Psoas muscle (tissue), 8 donors: ENCODE data around the gene SKOR2. TPM values are rescaled to one million over a fixed set of nuclear protein-coding genes. Genes with fewer than 3 reads are reported as not detected.

Experiments
- ATAC-seq, 4 donors: fragments of 200-7000 bp; cut with Tn5 transposase; one replicate each; pipeline ENCODE4 v1.9.1; 2020; ENCODE audit warnings: moderate library complexity in 3 of 4, mild to moderate bottlenecking in 2 of 4
- DNase-seq, 2 donors: peaks; one replicate each; pipeline ENCODE4 v3.0.0-alpha.2; 2020
- H3K27ac ChIP-seq: fragments of 200-600 bp; one replicate; pipeline ENCODE4 v1.8.0; 2022
- H3K27me3 ChIP-seq, 3 donors: fragments of 200-600 bp in 1 of 3; one replicate each; pipeline versions ENCODE4 v1.6.1 to v1.8.0; 2013 to 2022; ENCODE audit warnings: low read length in 2 of 3, mild to moderate bottlenecking in 2 of 3, moderate library complexity in 1 of 3; ENCODE audit not compliant: insufficient read depth in 3 of 3
- H3K36me3 ChIP-seq, 2 donors: fragments of 200-600 bp in 1 of 2; one replicate each; pipeline versions ENCODE4 v1.6.1 to v1.8.0; 2013 to 2022; ENCODE audit warnings: low read depth in 1 of 2, mild to moderate bottlenecking in 1 of 2, moderate library complexity in 1 of 2; ENCODE audit not compliant: insufficient read depth in 1 of 2
- H3K4me1 ChIP-seq: fragments of 200-600 bp; one replicate; pipeline ENCODE4 v1.8.0; 2022
- H3K4me3 ChIP-seq: fragments of 200-600 bp; one replicate; pipeline ENCODE4 v1.8.0; 2022; ENCODE audit warnings: mild to moderate bottlenecking
- H3K9me3 ChIP-seq: fragments of 200-600 bp; one replicate; pipeline ENCODE4 v1.8.0; 2022
- CTCF ChIP-seq: fragments of 200-600 bp; IDR thresholded peaks from one replicate; pipeline ENCODE4 v1.8.0; 2022; ENCODE audit warnings: antibody characterized with exemption
- WGBS, 3 donors: extraction: QIAGEN DNeasy Blood & Tissue Kit; methylation state at CpG; one replicate each; pipeline versions ENCODE4 v1.1.6 to v1.1.7; 2013; 5-methylcytosine and 5-hydroxymethylcytosine counted together
- intact Hi-C, 2 donors: fragments of 100-400 bp; cut with DNase I; formaldehyde crosslinking; loops; one replicate each; pipeline versions ENCODE4 v1.11.0 to v1.14.2; 2022
- polyA plus RNA-seq, 3 donors: library from polyadenylated mRNA; stranded (reverse); fragments of 200-250 nt; gene quantifications; one replicate each; pipeline ENCODE4 v1.2.3, GENCODE V29; 2013
- total RNA-seq, 4 donors: library from RNA; stranded (reverse); fragmentation: NEBNext Ultra II Directional in 2 of 4; extraction: Animal tissue kit (Norgen Biotek cat#: 25700) in 2 of 4; gene quantifications; one replicate each; pipeline versions ENCODE4 v1.2.1 to v1.2.4, GENCODE V29; 2021 to 2023
- donor health status: healthy with polysubstance abuse.
- donor health status: DM: no; HTN: no; CAD: no; lungs with moderate emphysema.
- donor health status: Bipolar disorder and iron deficiency.
- donor health status: healthy.
- donor health status: DM: yes; HTN: yes; CAD: no.
- donor health status: DM: no; HTN: no; CAD: no.
- donor health status: DM: no; HTN: no; CAD: no.
- donor health status: DM: yes; HTN: yes; CAD: no.

The SKOR2 gene
- total and polyA plus RNA-seq, 7 donors, result not detected

- peak within 1 kb of the TSS; percentile 97 for H3K4me3 ChIP-seq
- no peaks in the 10 kb centered on the region for H3K27me3 ChIP-seq
- 0 to 1% (median 0%) methylated on average over 47 to 48 of the region's 48 CpGs for WGBS, 3 donors
- ATAC-seq (peak; percentile 97 to 99 (median 98)), DNase-seq (peak; percentile 94 to 96)
- H3K36me3 ChIP-seq, result peaks cover 0 to 6% of the 10 kb centered on the region in 2 donors
- H3K4me1 ChIP-seq, result peaks cover 18% of the 10 kb centered on the region
- H3K9me3 ChIP-seq, result no peaks in the 10 kb centered on the region
- peak; percentile 5 for TF ChIP-seq CTCF
- intact Hi-C loops, result loop anchor here in 1 of 2 donors (5.0 kb wide), 1 partner anchor 34 kb away; no protein-coding TSS in a partner anchor
- H3K27ac ChIP-seq, result peak within 1 kb of the TSS; percentile 86
These were observed 75.4 kb downstream of the SKOR2 start, which contains the start of gene IER3IP1 for GRCh38 chr18:47175898-47176575. Gene IER3IP1, minus strand, starts transcription at chr18:47176364. Its CDS starts 87 bp downstream, at chr18:47176277.

- peak in 1 of 2 donors; percentile 46 for DNase-seq
- peak overlapping the region; percentile 97 for H3K4me3 ChIP-seq
- peak overlapping the region; percentile 86 for H3K27ac ChIP-seq
- H3K4me1 ChIP-seq, result peaks cover 18% of the 10 kb centered on the region
- intact Hi-C loops, result loop anchor here in 1 of 2 donors (5.0 kb wide), 1 partner anchor 33 kb away; no protein-coding TSS in a partner anchor
- TF ChIP-seq CTCF, result no peak
- WGBS, 3 donors, result 1 to 2% (median 1%) methylated on average over 24 of the region's 24 CpGs
- H3K27me3 ChIP-seq, result no peaks in the 10 kb centered on the region
- peak; percentile 6 to 57 (median 22) for ATAC-seq
- no peaks in the 10 kb centered on the region for H3K9me3 ChIP-seq
- peaks cover 0 to 6% of the 10 kb centered on the region in 2 donors for H3K36me3 ChIP-seq
These were observed 76.1 kb downstream of the SKOR2 start for GRCh38 chr18:47175283-47175897.

GRCh38 chr18:47174545-47175116 lies 76.8 kb downstream of the SKOR2 start:
- DNase-seq (no peak), ATAC-seq (no peak)
- Histone ChIP-seq H3K27ac (no peak overlapping the region), H3K27me3 (no peaks in the 10 kb centered on the region), H3K4me1 (peaks cover 18% of the 10 kb centered on the region), H3K9me3 (no peaks in the 10 kb centered on the region), H3K36me3 (peaks cover 0 to 6% of the 10 kb centered on the region in 2 donors), H3K4me3 (peak overlapping the region; percentile 97)
- TF ChIP-seq CTCF, result no peak
- WGBS, 3 donors, result 66 to 72% (median 67%) methylated on average over 13 of the region's 13 CpGs
- intact Hi-C loops, result loop anchor here in 1 of 2 donors (5.0 kb wide), 1 partner anchor 32 kb away; no protein-coding TSS in a partner anchor

- H3K27me3 ChIP-seq, result no peaks in the 10 kb centered on the region
- ATAC-seq, result no peak
These were observed 79.0 kb downstream of the SKOR2 start for GRCh38 chr18:47172476-47172875.

More at GRCh38 chr18:47172476-47172875, 79.0 kb downstream of the SKOR2 start:
- intact Hi-C loops, result no loop called here
- 82 to 90% (median 84%) methylated on average over 2 of the region's 2 CpGs for WGBS, 3 donors
- no peak overlapping the region for H3K27ac ChIP-seq
- peaks cover 18% of the 10 kb centered on the region for H3K4me1 ChIP-seq
- H3K36me3 ChIP-seq, result peaks cover 0 to 6% of the 10 kb centered on the region in 2 donors
- no peak for DNase-seq
- H3K4me3 ChIP-seq, result no peak overlapping the region
- H3K9me3 ChIP-seq, result no peaks in the 10 kb centered on the region
- no peak for TF ChIP-seq CTCF
